OCI-LY7 (cell line): ENCODE measurements around the gene NIT1.

Experiments used
- CTCF ChIP-seq: fragments of 200-600 bp; sonication (generic); conservative IDR thresholded peaks from 2 replicates; pipeline ENCODE4 v1.5.1; 2014; ENCODE audit warnings: mild to moderate bottlenecking, antibody characterized with exemption, low read length, moderate library complexity, mixed read lengths
- EZH2phosphoT487 ChIP-seq: fragments of 200-600 bp; sonication (generic); IDR thresholded peaks from 2 replicates; pipeline ENCODE4 v1.6.1; 2018; ENCODE audit warnings: low read depth, borderline replicate concordance, mild to moderate bottlenecking, mixed run types, antibody characterized with exemption, low read length, moderate library complexity, mixed read lengths

DNA sequence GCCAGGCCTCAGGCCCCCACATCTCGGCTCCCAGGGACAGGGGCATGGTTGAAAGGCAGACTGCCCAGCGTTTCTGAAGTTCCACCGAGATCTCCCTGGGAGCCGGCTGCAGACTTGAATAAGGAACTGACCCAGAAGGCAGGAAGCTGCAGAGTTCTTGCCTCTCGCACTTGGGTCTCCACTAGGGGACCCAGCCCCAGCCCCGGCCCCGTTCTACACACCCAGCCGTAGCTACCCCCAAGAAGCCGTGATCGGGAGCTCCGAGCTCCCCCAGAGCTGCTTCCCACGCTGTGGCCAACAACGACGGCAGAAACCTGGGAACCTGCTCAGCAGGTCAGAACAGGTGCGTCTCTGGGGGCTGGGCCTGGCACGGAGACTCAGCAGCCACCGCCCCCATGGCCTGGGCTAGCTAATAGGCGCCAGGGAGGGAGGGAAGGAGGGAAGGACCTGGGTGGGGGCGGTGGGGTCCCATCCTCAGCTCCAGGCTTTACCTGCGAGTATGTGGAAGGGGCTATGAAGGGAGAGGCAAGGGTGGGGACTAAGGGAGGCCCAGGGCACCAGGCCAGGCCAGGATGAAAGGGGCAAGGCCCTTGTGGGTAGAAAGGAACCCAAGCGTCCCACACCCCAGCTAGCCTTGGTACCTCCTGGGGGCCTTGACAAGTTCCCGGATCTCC is 28.5 kb upstream of the NIT1 start, which contains the start of gene NECTIN4:
- TF ChIP-seq CTCF (no peak), EZH2phosphoT487 (no peak)
